HG02610 (cell line): ENCODE results near the gene UBN1.

Experiments
- ATAC-seq: cut with Tn5 transposase; IDR thresholded peaks from one replicate; pipeline ENCODE4 v1.9.1; 2021; ENCODE audit warnings: mild to moderate bottlenecking, moderate library complexity; ENCODE audit not compliant: unreplicated experiment

The UBN1 gene

GRCh38 chr16:4814046-4814445, 33.2 kb upstream of the UBN1 start:
- no peak for ATAC-seq

- no peak for ATAC-seq
These were observed 32.6 kb upstream of the UBN1 start for GRCh38 chr16:4814542-4815173.

DNA sequence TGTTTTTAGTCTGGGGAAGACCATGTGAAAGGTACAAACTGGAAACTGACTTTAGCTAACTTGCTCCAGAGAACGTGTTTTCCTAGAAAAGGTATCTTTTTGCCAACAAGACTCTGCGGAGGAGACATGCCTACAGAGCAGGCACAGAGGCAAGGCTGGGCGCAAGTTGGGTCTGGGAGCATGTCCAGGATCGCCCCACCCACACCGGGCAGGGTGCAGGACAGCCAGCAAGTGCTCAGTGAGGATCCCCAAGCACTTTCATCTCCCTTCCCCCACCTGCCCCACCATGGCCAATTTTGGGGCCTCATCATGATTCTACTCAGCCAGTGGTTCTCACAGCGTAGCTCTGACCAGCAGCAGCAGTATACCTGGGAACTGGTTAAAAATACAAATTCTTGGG, 26.6 kb upstream of the UBN1 start:
- no peak for ATAC-seq

DNA sequence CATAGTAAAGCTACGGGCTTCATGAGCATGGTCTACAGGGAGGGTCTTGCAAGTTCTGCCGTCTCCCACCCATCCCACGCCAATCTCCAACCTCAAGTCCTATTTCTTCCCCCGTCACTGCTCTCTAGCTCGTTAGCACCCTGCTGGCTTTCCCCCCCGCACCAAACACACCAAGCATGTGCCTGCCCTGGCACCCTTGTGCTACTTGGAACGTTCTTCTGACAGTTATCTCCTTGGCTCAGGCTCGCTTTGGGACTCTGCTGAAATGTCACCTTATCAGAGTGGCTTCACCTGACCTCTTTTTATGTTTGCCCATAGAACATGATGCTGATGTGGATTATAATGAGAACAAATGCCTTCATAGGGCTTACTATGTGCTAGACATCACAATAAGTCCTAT, 22.1 kb upstream of the UBN1 start:
- ATAC-seq: no peak

- no peak for ATAC-seq
These were observed 20.8 kb upstream of the UBN1 start for GRCh38 chr16:4826526-4826925.

GRCh38 chr16:4826980-4827379, 20.3 kb upstream of the UBN1 start:
- no peak for ATAC-seq

GRCh38 chr16:4828567-4829321, 18.5 kb upstream of the UBN1 start:
- ATAC-seq: no peak

DNA sequence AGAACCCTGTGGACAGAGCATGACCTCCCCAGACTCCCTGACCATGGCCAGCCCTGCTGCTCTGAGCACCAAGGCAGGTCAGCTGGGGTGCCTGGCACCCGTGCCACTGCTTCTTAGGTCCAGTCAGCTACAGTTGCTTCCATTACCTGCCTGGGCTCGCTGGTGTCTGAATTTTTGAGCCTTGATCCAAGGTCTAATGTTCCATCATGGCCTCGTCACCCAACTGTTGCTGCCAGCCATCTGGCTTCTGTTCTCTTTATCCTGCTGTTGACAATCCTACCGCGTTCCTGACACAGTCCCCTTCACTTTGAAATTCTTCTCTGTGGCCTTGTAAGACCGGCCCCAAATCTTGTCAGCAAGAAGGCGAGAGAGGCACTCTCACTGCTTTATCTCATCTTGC, 16.9 kb upstream of the UBN1 start:
- no peak for ATAC-seq

DNA sequence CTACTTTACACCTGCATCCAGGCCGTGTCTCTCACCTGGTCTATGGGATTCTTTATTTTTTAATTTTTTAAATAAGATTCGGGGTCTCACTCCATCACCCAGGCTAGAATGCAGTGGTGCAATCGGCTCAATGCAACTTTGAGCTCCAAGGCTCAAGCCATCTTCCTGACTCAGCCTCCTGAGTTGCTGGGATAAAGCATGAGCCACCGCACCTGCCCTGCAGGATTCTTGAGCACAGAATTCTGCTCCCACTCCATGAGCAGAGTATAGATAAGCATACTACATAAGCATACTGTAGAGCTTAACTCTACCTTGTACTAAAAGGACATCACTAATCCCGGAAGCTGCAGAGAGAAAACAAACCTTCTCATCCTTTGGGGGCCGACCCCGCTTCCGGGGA, 15.7 kb upstream of the UBN1 start:
- ATAC-seq: no peak

GRCh38 chr16:4832698-4833343, 14.5 kb upstream of the UBN1 start:
- no peak for ATAC-seq

- no peak for ATAC-seq
These were observed 13.7 kb upstream of the UBN1 start for GRCh38 chr16:4833584-4833983.

DNA sequence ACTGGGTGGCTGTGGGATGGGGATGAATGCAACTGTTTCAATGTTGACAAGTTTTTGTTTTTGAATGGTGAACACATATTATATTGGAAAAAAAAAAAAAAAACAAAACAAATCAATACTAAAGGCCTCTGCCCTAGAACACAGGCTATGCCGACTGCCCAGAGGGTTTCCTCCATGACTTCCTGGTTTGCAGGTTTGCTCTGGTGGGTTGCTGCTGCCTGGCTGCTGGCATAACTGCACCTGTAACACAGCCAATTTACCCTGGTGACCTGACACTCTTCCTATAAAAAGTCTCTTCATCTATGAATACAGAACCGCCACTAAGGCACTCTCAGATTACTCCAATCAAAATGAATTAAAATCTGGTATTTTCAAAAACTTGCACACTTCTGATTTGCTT, 10.6 kb upstream of the UBN1 start:
- ATAC-seq: no peak

DNA sequence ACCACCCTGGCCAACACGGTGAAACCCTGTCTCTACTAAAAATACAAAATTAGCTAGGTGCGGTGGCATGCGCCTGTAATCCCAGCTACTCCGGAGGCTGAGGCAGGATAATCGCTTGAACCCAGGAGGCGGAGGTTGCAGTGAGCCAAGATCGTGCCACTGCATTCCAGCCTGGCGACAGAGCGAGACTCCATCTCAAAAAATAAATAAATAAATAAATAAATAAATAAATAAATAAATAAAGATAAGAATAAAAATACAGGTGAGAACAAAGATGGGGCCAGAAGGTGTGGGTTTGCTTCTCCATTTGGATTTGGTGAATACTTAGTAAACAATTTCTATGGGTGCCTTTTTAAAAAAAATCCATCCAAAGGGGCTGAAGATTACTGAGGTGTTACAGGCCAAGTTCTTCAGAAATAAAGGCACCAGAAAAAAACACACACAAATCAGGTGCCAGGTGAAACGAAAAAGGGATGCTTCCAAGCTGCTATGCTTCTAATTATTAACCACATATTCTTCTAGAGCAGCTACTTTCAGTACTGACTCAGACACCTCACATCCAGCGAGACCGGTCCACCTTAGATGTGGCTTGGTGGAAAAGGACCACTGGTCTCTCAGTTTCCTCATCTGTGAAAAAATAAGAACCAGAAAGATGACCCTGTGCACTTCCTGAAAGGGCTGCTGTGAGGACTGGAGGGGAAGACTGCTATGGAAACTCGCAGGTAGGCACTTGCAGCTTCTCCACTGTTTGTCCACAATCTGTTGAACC, 9.4 kb upstream of the UBN1 start:
- ATAC-seq: no peak

GRCh38 chr16:4839942-4840341, 7.3 kb upstream of the UBN1 start:
- ATAC-seq: no peak

DNA sequence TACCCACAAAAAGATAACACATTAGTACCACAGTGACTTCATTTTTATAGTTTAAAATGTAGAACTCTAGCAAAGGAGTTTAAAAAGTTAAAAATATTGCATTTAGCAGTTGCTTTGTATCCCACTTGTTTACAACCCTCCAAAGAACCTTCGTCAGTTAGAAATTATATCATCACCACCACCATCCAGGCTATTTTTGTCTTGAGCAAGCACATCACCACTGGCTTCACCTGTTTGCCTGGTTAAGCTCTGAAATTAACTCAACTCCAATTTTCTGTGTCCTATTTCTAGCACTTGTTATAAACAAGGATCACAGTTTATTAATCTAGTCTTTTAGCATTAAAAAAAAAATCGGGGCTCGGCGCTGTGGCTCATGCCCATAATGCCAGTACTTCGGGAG, 6.3 kb upstream of the UBN1 start:
- ATAC-seq: no peak

DNA sequence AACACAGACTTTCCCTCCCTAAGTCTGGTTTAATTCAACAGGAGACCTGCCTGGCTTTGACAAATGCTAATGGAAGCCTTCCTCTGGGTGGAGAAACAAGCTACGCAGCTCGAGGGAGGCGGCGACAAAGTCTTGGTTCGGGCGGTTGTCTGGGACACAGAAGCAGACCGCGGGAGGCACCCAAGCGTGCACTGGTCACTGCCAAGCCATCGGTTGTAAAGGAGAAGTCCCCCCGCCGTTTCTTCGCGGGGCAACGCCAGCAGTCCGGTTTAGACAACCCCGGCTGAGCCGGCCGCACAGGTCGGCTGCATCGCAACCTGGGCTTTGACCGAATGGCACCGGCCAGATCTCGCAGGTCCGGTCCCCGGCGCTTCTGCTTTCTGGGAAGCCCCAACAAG, 779 bp upstream of the UBN1 start:
- ATAC-seq: peak; percentile 28

- peak; percentile 18 for ATAC-seq
These were observed 700 bp downstream of the UBN1 start for GRCh38 chr16:4847774-4848587.

DNA sequence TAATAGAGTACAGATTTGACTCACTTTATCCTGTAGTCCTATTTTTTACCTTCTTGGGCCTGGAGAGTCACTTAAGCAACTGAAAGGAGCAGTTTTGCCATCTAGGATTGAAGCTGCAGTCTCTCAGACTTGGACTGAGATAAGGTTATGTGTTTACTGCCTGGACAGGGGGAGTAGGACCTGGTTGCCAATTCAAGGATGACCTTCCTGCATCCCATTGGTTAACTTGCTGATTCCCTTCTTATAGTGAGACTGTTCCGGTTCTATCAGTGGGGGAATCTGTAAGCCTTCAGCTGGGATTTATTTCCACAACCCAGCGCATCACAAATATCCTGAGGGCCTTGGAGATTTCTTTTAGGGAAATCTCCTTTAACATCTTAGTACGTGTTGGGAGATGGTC, 2.9 kb downstream of the UBN1 start:
- ATAC-seq: no peak

- no peak for ATAC-seq
These were observed 5.1 kb downstream of the UBN1 start for GRCh38 chr16:4852221-4852872.

- ATAC-seq: no peak
These were observed 8.1 kb downstream of the UBN1 start for GRCh38 chr16:4855371-4855770.
